22Rv1 (cell line): Measurements from ENCODE around the gene TKTL2.

Experiments
- CTCF ChIP-seq: fragments of 450-650 bp; IDR thresholded peaks from 2 replicates; pipeline ENCODE4 v1.5.1; 2017; ENCODE audit warnings: mild to moderate bottlenecking
- ZFX ChIP-seq: fragments of 450-650 bp; IDR thresholded peaks from 2 replicates; pipeline ENCODE4 v1.6.1; 2017; ENCODE audit warnings: antibody characterized with exemption, borderline replicate concordance

- no peak for TF ChIP-seq CTCF
- no peak for TF ChIP-seq ZFX
Measured at GRCh38 chr4:163489929-163490328, 16.4 kb upstream of the TKTL2 start.
